Stomach (tissue), 4 donors: ENCODE data around the gene ARID5A.
A peak's percentile ranks its signal among the peaks of the same experiment; 100 is the strongest.

ENCODE experiments used
- CTCF ChIP-seq, 7 experiments: fragments of 450-650 bp in 4 of 7; fragments of 200-600 bp in 3 of 7; sonication (generic) in 3 of 7; IDR thresholded peaks; one replicate each; pipeline ENCODE4 v1.5.1; 2016 to 2019; ENCODE audit warnings: antibody characterized with exemption in 7 of 7, control low read depth in 2 of 7, mild to moderate bottlenecking in 1 of 7
- EP300 ChIP-seq: sonication (generic); formaldehyde crosslinking; IDR thresholded peaks from one replicate; pipeline ENCODE4 v1.6.1; 2017; ENCODE audit warnings: antibody characterized with exemption
- POLR2A ChIP-seq, 4 donors: fragments of 450-650 bp; IDR thresholded peaks; one replicate each; pipeline ENCODE4 v1.6.1; 2016; ENCODE audit warnings: antibody characterized with exemption in 4 of 4, control low read depth in 2 of 4, mild to moderate bottlenecking in 1 of 4, moderate library complexity in 1 of 4

DNA sequence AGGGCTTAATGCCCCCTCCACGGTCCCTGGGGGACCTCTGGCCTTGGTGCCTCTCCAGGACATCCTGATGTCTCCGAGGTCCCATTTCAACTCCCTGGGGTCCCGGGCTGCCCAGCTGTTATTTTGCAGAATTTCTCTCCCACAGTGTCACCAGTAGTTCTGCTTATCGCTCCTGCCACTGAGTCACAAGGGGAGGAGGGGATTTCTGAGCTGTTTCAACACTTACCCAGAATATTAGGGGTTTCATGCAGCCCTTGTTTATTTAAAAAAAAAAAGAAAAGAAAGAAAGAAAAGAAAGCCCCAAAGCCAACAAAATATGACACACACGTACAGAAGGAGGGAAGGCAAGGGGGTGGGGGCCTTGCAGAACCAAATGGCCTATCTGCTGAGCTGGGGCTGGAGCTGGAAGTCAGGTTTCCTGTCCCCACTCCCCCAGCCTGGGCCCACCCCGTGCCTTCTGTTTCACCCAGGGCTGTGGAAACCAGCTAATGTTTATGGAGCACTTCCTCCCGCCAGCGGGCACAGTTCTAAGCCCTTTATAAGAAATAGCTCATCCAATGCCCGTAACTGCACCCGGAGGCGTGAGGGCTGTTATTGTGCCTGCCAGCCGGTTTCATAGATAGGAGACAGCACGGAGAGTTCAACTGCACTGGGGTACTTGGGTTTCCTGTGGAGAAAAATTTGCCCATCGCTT, 8.4 kb upstream of the ARID5A start:
- TF ChIP-seq EP300 (peak; percentile 27), CTCF (IDR thresholded peaks at IDR 0.05) (no peak), POLR2A (IDR thresholded peaks at IDR 0.05) (no peak)
